ENCODE measurements around the gene MS4A7. TPM values are rescaled to one million over a fixed set of nuclear protein-coding genes. Genes with fewer than 3 reads are reported as not detected.

Gene MS4A7
- total RNA-seq: 10 to 100 TPM; 15.0 to 34.2 (median 23.5) TPM

GRCh38 chr11:60378354-60378753, at the start of gene MS4A7:
MS4A7 (plus strand) TSS chr11:60378532; CDS start chr11:60383142, 4,610 bp downstream.
- H3K36me3 ChIP-seq: no peaks in the 10 kb centered on the region
- H3K4me1 ChIP-seq: no peaks in the 10 kb centered on the region
- peak within 1 kb of the TSS in 2 of 4 donors; percentile 12 to 44 for H3K27ac ChIP-seq
- H3K9me3 ChIP-seq: no peaks in the 10 kb centered on the region
- TF ChIP-seq EP300 (IDR thresholded peaks at IDR 0.05) (no peak), POLR2AphosphoS5 (IDR thresholded peaks at IDR 0.05) (peak; percentile 43), POLR2A (IDR thresholded peaks at IDR 0.05) (peak; percentile 45 to 51)
- TF ChIP-seq, protein P1, sequence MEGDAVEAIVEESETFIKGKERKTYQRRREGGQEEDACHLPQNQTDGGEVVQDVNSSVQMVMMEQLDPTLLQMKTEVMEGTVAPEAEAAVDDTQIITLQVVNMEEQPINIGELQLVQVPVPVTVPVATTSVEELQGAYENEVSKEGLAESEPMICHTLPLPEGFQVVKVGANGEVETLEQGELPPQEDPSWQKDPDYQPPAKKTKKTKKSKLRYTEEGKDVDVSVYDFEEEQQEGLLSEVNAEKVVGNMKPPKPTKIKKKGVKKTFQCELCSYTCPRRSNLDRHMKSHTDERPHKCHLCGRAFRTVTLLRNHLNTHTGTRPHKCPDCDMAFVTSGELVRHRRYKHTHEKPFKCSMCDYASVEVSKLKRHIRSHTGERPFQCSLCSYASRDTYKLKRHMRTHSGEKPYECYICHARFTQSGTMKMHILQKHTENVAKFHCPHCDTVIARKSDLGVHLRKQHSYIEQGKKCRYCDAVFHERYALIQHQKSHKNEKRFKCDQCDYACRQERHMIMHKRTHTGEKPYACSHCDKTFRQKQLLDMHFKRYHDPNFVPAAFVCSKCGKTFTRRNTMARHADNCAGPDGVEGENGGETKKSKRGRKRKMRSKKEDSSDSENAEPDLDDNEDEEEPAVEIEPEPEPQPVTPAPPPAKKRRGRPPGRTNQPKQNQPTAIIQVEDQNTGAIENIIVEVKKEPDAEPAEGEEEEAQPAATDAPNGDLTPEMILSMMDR (IDR thresholded peaks at IDR 0.05): no peak
- H3K4me3 ChIP-seq: peak within 1 kb of the TSS in 1 of 2 donors; percentile 31
- H3K27me3 ChIP-seq: no peaks in the 10 kb centered on the region
- WGBS, 2 donors (ENCODE audit: low coverage in 1 of 2): 46% methylated on average over 2 of the region's 3 CpGs; no CpG with 5 or more reads in 1 of the 2 donors
- ATAC-seq: peak; percentile 63

DNA sequence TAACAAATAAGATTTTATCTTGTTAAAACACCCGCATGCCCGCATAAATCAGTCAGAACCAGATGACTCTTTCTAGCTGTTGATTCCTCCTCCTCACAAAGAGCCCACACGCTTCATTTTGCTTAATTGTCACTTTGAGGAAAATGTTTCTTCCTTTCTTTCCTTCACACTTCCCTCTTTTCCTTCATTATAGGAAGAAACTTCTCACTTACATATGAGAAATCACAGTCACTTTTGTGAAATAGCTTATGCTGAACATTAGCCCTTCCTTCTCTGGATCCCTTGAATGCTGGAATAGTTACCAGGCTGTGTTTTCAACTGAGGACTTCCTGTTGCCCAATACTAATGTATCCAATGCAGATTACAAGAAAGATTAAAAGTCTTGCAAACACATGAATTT, 45.5 kb upstream of the MS4A7 start:
- WGBS, 2 donors (ENCODE audit: low coverage in 1 of 2): 22 to 75% methylated on average over 3 of the region's 3 CpGs
- no peak for ATAC-seq
- no peaks in the 10 kb centered on the region for H3K36me3 ChIP-seq
- no peak overlapping the region for H3K4me3 ChIP-seq
- peaks cover 0 to 16% (median 0%) of the 10 kb centered on the region in 3 donors for H3K9me3 ChIP-seq
- no peak overlapping the region for H3K27ac ChIP-seq
- H3K4me1 ChIP-seq: no peaks in the 10 kb centered on the region
- TF ChIP-seq POLR2AphosphoS5 (IDR thresholded peaks at IDR 0.05) (no peak), EP300 (IDR thresholded peaks at IDR 0.05) (no peak), POLR2A (IDR thresholded peaks at IDR 0.05) (no peak)
- TF ChIP-seq, protein P1 (IDR thresholded peaks at IDR 0.05): no peak
- no peaks in the 10 kb centered on the region for H3K27me3 ChIP-seq

DNA sequence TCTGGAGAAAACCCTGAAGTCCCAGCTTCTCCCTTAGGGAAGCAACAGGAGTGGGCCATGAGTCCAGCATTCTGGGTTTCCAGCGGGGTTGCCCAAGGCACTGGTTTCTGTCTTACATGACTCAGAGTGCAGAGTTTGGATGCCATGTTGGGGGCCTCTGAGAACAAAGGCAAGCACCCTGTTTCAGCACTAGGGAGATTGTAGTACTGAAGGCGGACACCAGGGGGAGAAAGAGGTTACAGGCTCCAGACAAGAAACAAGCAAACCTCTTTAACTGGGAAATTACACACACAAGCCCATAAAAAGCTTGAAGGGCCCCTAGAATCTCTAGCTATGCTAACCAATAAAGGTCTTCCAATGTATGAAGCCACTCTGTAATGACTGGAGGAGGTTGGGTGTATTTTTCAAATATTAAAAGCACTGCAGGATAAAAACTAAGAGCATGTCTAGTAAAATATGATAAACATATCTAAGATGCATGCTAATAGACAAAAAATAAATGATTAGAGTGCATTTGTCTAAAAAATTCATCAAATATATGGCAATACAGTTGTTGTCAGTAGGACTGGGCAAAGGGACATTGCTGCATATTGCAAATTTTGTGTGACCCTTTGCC, 44.2 kb upstream of the MS4A7 start:
- Histone ChIP-seq H3K27me3 (no peaks in the 10 kb centered on the region), H3K36me3 (no peaks in the 10 kb centered on the region), H3K9me3 (peaks cover 0 to 15% (median 0%) of the 10 kb centered on the region in 3 donors), H3K4me3 (no peak overlapping the region), H3K27ac (no peak overlapping the region), H3K4me1 (no peaks in the 10 kb centered on the region)
- no peak for TF ChIP-seq POLR2A (IDR thresholded peaks at IDR 0.05)
- TF ChIP-seq, protein P1 (IDR thresholded peaks at IDR 0.05): peak in 3 of 4 experiments; percentile 11 to 53 (median 36)
- TF ChIP-seq POLR2AphosphoS5 (IDR thresholded peaks at IDR 0.05): no peak
- ATAC-seq: no peak
- 17 to 31% methylated on average over 1 to 2 of the region's 2 CpGs for WGBS, 2 donors (ENCODE audit: low coverage in 1 of 2)

- peaks cover 4% of the 10 kb centered on the region for H3K27me3 ChIP-seq
- H3K9me3 ChIP-seq: no peaks in the 10 kb centered on the region
- no peaks in the 10 kb centered on the region for H3K36me3 ChIP-seq
- H3K27ac ChIP-seq: no peak overlapping the region
- H3K4me1 ChIP-seq: no peaks in the 10 kb centered on the region
- H3K4me3 ChIP-seq: no peak overlapping the region
- ATAC-seq: no peak
- no peak for TF ChIP-seq EP300 (IDR thresholded peaks at IDR 0.05)
- TF ChIP-seq, protein P1 (IDR thresholded peaks at IDR 0.05): no peak
- TF ChIP-seq POLR2A (IDR thresholded peaks at IDR 0.05): no peak
- no peak for TF ChIP-seq POLR2AphosphoS5 (IDR thresholded peaks at IDR 0.05)
- WGBS, 2 donors (ENCODE audit: low coverage in 1 of 2): 75 to 100% methylated on average over 2 to 4 of the region's 7 CpGs
These were observed 41.5 kb upstream of the MS4A7 start for GRCh38 chr11:60336767-60337391.

- TF ChIP-seq POLR2AphosphoS5 (IDR thresholded peaks at IDR 0.05) (no peak), POLR2A (IDR thresholded peaks at IDR 0.05) (no peak), EP300 (IDR thresholded peaks at IDR 0.05) (no peak)
- TF ChIP-seq, protein P1 (IDR thresholded peaks at IDR 0.05): no peak
- H3K36me3 ChIP-seq: no peaks in the 10 kb centered on the region
- peaks cover 14% of the 10 kb centered on the region for H3K27me3 ChIP-seq
- H3K27ac ChIP-seq: no peak overlapping the region
- WGBS, 2 donors (ENCODE audit: low coverage in 1 of 2): 41 to 69% methylated on average over 2 of the region's 2 CpGs
- ATAC-seq: no peak
- no peaks in the 10 kb centered on the region for H3K4me1 ChIP-seq
- H3K4me3 ChIP-seq: no peak overlapping the region
- no peaks in the 10 kb centered on the region for H3K9me3 ChIP-seq
These were observed 40.3 kb upstream of the MS4A7 start for GRCh38 chr11:60338053-60338452.

Data from gastroesophageal sphincter (tissue), 4 donors.